Neural cell (in vitro differentiated cells): ENCODE results near the gene CSNK1E. TPM values are rescaled to one million over a fixed set of nuclear protein-coding genes. Genes with fewer than 3 reads are reported as not detected.

Source experiments
- H2AFZ ChIP-seq: fragments of 200-600, 300-800 bp; sonication (generic), shearing (Covaris generic); 2 replicates; pipeline ENCODE4 v1.6.0; 2014; ENCODE audit warnings: low read depth, mild to moderate bottlenecking, antibody characterized with exemption, low read length, moderate library complexity
- H3F3A ChIP-seq: fragments of 200-600 bp; shearing (Covaris generic); 2 replicates; pipeline ENCODE4 v1.6.1; 2016; ENCODE audit warnings: mild to moderate bottlenecking, moderate library complexity, mixed read lengths, antibody characterized with exemption, low read length; ENCODE audit not compliant: insufficient read depth, poor library complexity, severe bottlenecking
- H3K27ac ChIP-seq: fragments of 200-600, 300-800 bp; sonication (generic), shearing (Covaris generic); 2 replicates; pipeline ENCODE4 v1.5.1; 2014; ENCODE audit warnings: mild to moderate bottlenecking, low read length, moderate library complexity
- H3K27me3 ChIP-seq: fragments of 300-800, 200-600 bp; sonication (generic), shearing (Covaris generic); 2 replicates; pipeline ENCODE4 v1.6.0; 2014; ENCODE audit warnings: mild to moderate bottlenecking, low read depth, low read length, moderate library complexity; ENCODE audit not compliant: insufficient read depth
- H3K36me3 ChIP-seq: fragments of 300-800, 200-600 bp; sonication (generic), shearing (Covaris generic); 2 replicates; pipeline ENCODE4 v1.5.1; 2014; ENCODE audit warnings: mild to moderate bottlenecking, antibody characterized with exemption, low read length, moderate library complexity; ENCODE audit not compliant: insufficient read depth
- H3K4me2 ChIP-seq: fragments of 300-800, 200-600 bp; sonication (generic), shearing (Covaris generic); 2 replicates; pipeline ENCODE4 v1.6.0; 2014; ENCODE audit warnings: mild to moderate bottlenecking, low read length
- H3K4me3 ChIP-seq: fragments of 300-800, 200-600 bp; sonication (generic), shearing (Covaris generic); 2 replicates; pipeline ENCODE4 v1.5.1; 2014; ENCODE audit warnings: mild to moderate bottlenecking, low read length, moderate library complexity
- H3K79me2 ChIP-seq: fragments of 200-600 bp; shearing (Covaris generic); replicated peaks from 2 replicates; pipeline ENCODE4 v1.6.0; 2014; ENCODE audit warnings: mild to moderate bottlenecking, low read length, moderate library complexity; ENCODE audit not compliant: insufficient read depth
- H3K9ac ChIP-seq: fragments of 300-800, 200-600 bp; sonication (generic), shearing (Covaris generic); 2 replicates; pipeline ENCODE4 v1.6.1; 2016; ENCODE audit warnings: mild to moderate bottlenecking, low read length, mixed read lengths
- H3K9me2 ChIP-seq: fragments of 200-600 bp; shearing (Covaris generic); 2 replicates; pipeline ENCODE4 v1.6.1; 2016; ENCODE audit warnings: mild to moderate bottlenecking, low read length, mixed read lengths; ENCODE audit not compliant: insufficient read depth
- H3K9me3 ChIP-seq: fragments of 200-600, 300-800 bp; sonication (generic), shearing (Covaris generic); 2 replicates; pipeline ENCODE4 v1.6.1; 2016; ENCODE audit warnings: mild to moderate bottlenecking, mixed run types, low read length, moderate library complexity, mixed read lengths
- H4K20me1 ChIP-seq: fragments of 200-600 bp; shearing (Covaris generic); 2 replicates; pipeline ENCODE4 v1.6.1; 2016; ENCODE audit warnings: mild to moderate bottlenecking, mixed run types; ENCODE audit not compliant: insufficient read depth
- EP300 ChIP-seq: fragments of 450-650 bp; conservative IDR thresholded peaks from 2 replicates; pipeline ENCODE4 v1.6.1; 2014; ENCODE audit warnings: antibody characterized with exemption, mild to moderate bottlenecking, moderate library complexity; ENCODE audit not compliant: poor library complexity, severe bottlenecking
- EZH2 ChIP-seq: fragments of 200-600, 300-800 bp; shearing (Covaris generic), sonication (generic); IDR thresholded peaks from 2 replicates; pipeline ENCODE4 v1.6.1; 2014; ENCODE audit warnings: antibody characterized with exemption, low read length, borderline replicate concordance, mild to moderate bottlenecking; ENCODE audit not compliant: insufficient read depth, poor library complexity, severe bottlenecking
- MXI1 ChIP-seq: fragments of 450-650 bp; conservative IDR thresholded peaks from 2 replicates; pipeline ENCODE4 v1.6.1; 2014; ENCODE audit warnings: antibody characterized with exemption, mild to moderate bottlenecking; ENCODE audit not compliant: poor library complexity, severe bottlenecking
- POLR2AphosphoS5 ChIP-seq: IDR thresholded peaks from 2 replicates; pipeline ENCODE4 v1.6.1; 2012
- RAD21 ChIP-seq: fragments of 450-650 bp; conservative IDR thresholded peaks from 2 replicates; pipeline ENCODE4 v1.6.1; 2014; ENCODE audit warnings: antibody characterized with exemption, mild to moderate bottlenecking, moderate library complexity
- REST ChIP-seq: IDR thresholded peaks from 2 replicates; pipeline ENCODE4 v1.6.1; 2012; ENCODE audit warnings: borderline replicate concordance
- SMC3 ChIP-seq: fragments of 450-650 bp; conservative IDR thresholded peaks from 2 replicates; pipeline ENCODE4 v1.6.1; 2014; ENCODE audit warnings: antibody characterized with exemption, mild to moderate bottlenecking, moderate library complexity; ENCODE audit not compliant: poor library complexity
- TAF1 ChIP-seq: IDR thresholded peaks from 2 replicates; pipeline ENCODE4 v1.6.1; 2012; ENCODE audit warnings: low read depth
- polyA plus RNA-seq: library from polyadenylated mRNA; depleted of rRNA; stranded (reverse); fragments of >200 nt; gene quantifications from 2 replicates; pipeline ENCODE4 v1.2.3, GENCODE V29; 2014
- TF ChIP-seq, protein P1 (sequence below): fragments of 450-650 bp; IDR thresholded peaks from 2 replicates; pipeline ENCODE4 v1.5.1; 2014; ENCODE audit warnings: antibody characterized with exemption, mild to moderate bottlenecking, moderate library complexity; ENCODE audit not compliant: poor library complexity, severe bottlenecking

The CSNK1E gene
- polyA plus RNA-seq, 1 donor from 2014 or later = 230 TPM

GRCh38 chr22:38302906-38303305 lies 14.3 kb downstream of the CSNK1E start:
- Histone ChIP-seq H3K9ac (no peak overlapping the region), H3K79me2 (peaks cover 39% of the 10 kb centered on the region), H3K27me3 (no peaks in the 10 kb centered on the region), H3K9me3 (no peaks in the 10 kb centered on the region), H3F3A (no peaks in the 10 kb centered on the region), H3K4me2 (no peak overlapping the region), H3K4me3 (no peak overlapping the region), H2AFZ (no peak overlapping the region), H3K9me2 (no peaks in the 10 kb centered on the region), H4K20me1 (peaks cover 45% of the 10 kb centered on the region), H3K36me3 (no peaks in the 10 kb centered on the region), H3K27ac (no peak overlapping the region)
- TF ChIP-seq REST = no peak
- TF ChIP-seq POLR2AphosphoS5 = no peak
- TF ChIP-seq EP300 = no peak
- TF ChIP-seq, protein P1, sequence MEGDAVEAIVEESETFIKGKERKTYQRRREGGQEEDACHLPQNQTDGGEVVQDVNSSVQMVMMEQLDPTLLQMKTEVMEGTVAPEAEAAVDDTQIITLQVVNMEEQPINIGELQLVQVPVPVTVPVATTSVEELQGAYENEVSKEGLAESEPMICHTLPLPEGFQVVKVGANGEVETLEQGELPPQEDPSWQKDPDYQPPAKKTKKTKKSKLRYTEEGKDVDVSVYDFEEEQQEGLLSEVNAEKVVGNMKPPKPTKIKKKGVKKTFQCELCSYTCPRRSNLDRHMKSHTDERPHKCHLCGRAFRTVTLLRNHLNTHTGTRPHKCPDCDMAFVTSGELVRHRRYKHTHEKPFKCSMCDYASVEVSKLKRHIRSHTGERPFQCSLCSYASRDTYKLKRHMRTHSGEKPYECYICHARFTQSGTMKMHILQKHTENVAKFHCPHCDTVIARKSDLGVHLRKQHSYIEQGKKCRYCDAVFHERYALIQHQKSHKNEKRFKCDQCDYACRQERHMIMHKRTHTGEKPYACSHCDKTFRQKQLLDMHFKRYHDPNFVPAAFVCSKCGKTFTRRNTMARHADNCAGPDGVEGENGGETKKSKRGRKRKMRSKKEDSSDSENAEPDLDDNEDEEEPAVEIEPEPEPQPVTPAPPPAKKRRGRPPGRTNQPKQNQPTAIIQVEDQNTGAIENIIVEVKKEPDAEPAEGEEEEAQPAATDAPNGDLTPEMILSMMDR = no peak
- TF ChIP-seq TAF1 = no peak
- TF ChIP-seq RAD21 = no peak
- no peak for TF ChIP-seq MXI1
- TF ChIP-seq SMC3 = no peak
- TF ChIP-seq EZH2 = no peak

GRCh38 chr22:38300946-38301345 lies 16.3 kb downstream of the CSNK1E start:
- no peaks in the 10 kb centered on the region for H3F3A ChIP-seq
- no peaks in the 10 kb centered on the region for H3K27me3 ChIP-seq
- no peak overlapping the region for H3K27ac ChIP-seq
- H3K9me2 ChIP-seq = no peaks in the 10 kb centered on the region
- H3K9me3 ChIP-seq = no peaks in the 10 kb centered on the region
- H4K20me1 ChIP-seq = peaks cover 37% of the 10 kb centered on the region
- no peak overlapping the region for H3K4me3 ChIP-seq
- no peak overlapping the region for H2AFZ ChIP-seq
- H3K79me2 ChIP-seq = peaks cover 25% of the 10 kb centered on the region
- H3K4me2 ChIP-seq = no peak overlapping the region
- TF ChIP-seq SMC3 = no peak
- no peak for TF ChIP-seq POLR2AphosphoS5
- TF ChIP-seq TAF1 = no peak
- TF ChIP-seq REST = no peak
- no peak for TF ChIP-seq MXI1
- TF ChIP-seq RAD21 = no peak
- no peak for TF ChIP-seq EZH2
- TF ChIP-seq, protein P1 = no peak
- TF ChIP-seq EP300 = no peak
- peaks cover under 1% of the 10 kb centered on the region for H3K36me3 ChIP-seq
- no peak overlapping the region for H3K9ac ChIP-seq
